Left forelimb (tissue), 1 donor: ENCODE measurements around the gene CENPP.
A peak's percentile ranks its signal among the peaks of the same experiment; 100 is the strongest.
"Not testable (repeated sequence)": the region's sequence is repeated elsewhere in the genome, so short reads cannot be mapped to it uniquely, and the experiment has no call there.

ENCODE experiments used
- DNase-seq: peaks from one replicate; pipeline ENCODE4 v3.0.0-alpha.2; 2018; ENCODE audit warnings: low spot score

Gene CENPP

DNA sequence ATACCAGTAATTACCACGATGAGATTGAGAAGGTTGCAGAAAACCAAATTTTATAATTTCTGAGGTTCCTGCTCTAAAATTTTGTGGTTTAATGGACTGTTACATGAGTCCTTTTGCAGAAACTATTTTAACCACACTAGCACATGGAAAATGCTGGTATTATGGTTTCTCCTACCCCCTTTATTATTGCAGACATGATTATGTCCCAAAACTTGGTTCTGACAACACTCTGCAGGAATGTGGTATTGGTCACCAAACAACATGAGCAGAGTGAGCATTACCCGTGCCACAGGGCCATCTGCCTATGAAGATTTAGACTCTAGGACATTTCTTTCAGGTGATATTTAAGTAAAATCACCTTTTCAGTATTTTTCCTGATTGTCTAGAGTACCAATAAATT, 212.8 kb downstream of the CENPP start:
- no peak for DNase-seq

DNA sequence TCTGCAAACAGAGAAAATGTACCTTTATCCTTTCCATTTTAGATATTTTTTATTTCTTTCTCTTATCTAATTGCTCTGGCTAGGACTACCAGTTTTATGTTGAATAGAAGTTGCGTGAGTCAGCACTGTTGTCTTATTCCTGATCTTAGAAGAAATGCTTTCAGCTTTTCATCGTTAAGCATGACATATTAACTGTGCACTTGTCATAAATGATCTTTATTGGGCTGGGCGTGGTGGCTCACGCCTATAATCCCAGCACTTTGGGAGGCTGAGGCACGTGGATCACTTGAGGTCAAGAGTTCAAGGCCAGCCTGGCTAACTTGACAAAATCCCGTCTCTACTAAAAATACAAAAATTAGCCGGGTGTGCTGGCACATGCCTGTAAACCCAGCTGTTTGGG, 218.2 kb downstream of the CENPP start:
- no peak for DNase-seq

DNA sequence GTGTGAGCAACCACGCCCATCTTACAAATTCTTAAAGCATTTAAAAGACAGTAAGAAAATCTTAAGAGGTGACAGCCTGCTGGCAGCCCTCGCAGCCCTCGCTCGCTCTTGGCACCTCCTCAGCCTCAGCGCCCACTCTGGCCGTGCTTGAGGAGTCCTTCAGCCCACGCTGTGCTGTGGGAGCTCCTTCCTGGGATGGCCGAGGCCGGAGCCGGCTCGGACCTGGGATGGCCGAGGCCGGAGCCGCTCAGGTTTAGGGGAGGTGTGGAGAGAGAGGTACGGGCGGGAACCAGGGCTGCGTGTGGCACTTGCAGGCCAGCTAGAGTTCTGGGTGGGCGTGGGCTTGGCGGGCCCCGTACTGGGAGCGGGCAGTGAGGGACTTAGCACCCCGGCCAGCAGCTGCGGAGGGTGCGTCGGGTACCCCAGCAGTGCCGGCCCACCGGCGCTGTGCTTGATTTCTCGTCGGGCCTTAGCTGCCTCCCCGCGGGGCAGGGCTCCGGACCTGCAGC, 219.3 kb downstream of the CENPP start:
- no peak for DNase-seq

DNA sequence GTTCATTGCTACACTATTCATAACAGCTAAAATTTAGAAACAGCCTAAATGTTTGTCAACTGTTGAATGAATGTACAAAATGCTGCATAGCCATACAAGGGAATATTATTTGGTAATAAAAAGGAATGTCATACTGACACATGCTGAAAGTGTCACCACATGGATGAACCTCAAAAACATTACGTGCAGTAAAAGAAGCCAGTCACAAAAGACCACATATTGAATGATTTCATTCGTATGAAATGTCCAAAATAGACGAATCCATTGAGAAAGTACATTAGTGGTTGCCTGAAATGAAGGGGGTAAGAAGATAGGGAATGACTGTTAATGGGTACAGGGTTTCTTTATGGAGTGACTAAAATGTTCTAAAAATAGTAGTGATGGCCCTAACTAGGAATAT, 221.6 kb downstream of the CENPP start:
- no peak for DNase-seq

DNA sequence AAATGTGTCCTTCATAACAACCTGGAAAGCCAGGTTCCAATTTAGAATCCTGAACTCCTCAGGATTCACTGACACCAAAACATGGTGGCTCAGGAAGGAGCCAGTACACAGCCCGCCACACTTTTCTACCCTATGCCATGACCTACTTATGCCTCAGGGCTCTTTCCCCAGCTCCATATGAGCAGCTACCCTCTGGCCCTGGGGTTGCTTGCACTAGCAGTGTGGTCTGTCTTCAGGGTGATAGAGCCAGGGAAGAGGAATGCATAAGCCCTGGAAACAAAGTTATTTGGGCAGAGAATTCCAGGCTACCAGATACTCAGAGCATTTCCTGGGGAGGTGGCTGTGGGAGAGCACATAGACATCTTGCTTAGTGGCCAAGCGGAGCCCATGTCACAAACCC, 225.0 kb downstream of the CENPP start:
- DNase-seq = no peak

DNA sequence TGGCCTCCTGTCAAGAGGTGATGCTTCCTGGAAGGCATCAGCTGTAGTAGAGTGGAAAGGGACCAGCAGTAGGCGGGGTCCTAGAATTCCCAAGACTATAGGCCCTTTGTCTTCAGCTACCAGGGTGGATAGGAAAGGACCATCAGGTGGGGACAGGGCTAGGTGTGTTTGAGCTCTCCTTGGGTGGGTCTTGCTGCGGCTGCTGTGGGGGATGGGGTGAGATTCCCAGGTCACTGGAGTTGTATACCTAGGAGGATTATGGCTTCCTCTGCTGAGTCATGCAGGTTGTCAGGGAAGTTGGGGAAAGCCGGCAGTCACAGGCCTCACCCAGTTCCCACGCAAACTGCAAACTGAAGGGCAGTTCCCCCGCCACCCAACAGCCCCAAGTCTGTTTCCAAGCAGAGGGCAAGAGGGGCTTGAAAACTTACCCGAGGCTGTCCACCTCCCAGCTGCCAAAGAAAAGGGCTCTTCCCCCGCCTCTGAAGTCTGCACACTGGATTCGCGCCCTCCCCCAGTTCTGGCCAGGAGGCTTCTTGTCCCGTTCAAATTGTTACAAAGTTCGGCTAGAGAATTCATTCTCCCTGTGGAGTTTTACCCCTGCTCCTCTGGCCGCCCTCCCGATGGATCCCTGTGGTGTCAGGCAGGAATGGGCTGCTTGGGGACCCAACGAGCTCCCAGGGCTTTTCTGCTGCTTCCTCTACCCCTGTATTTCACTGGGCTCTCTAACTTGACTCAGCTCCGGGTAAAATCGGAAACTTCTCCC, 233.0 kb downstream of the CENPP start:
- DNase-seq = no peak

DNA sequence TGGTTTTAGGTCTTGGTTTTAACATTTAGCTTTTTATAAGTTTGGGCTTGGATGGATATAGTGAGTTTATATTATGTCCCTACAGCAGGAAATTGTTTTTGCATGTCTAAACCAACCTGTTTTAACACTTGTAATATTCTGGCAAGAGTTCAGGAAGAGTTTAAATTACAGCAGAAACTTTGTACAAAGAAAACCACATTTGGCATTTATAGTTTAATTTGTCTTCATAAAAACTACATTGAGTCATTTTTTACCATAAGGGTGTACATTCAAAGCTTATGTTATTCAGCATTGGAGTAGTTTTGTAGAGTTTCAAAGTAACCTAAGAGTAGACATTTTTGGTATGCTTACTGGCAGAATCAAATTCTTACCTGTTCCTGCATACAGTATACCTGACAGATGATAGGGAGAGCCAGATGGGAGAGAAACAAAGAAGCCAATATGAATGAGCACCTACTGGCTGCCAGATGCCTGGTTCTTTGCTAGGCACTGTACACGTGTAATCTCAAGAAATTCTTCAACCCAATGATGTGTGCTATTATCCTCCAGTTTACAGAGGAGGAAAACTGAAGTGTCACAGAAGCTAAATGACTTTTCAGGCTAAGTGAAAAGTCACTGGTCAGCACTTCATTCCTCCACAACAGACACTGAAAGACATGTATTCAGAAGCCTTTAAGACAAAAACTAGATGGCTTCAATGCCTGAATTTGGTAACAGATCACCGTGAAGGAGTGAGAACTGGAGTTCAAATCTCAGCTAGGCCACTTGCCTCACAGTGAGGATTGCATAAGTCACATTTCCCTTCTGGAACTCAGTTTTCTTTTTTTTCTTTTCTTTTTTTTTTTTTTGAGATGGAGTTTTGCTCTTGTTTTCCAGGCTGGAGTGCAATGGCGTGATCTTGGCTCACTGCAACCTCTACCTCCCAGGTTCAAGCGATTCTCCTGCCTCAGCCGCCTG, 235.9 kb downstream of the CENPP start:
- no peak for DNase-seq

DNA sequence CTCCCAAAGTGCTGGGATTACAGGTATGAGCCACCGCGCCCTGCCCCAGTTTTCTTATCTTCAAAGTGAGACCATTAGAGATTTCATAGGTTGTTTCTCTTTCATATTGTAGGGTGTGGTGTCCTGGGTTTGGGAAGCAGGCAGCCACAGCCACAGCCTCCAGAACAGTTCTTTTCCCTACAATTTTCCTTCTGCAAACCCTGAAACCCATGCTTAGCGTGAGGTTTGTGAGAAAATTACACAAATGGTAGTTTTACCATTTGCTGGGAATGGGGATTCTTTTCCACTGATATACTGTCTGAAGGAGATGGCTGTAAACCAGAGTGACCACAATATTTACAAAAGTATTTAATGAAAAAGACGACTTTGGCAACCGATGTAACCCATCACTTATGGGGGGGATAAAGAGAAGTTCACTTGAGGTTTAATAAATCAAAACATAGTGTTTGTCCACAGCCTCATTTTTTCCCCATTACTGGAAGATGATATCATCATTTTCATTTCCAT, 236.8 kb downstream of the CENPP start:
- no peak for DNase-seq

DNA sequence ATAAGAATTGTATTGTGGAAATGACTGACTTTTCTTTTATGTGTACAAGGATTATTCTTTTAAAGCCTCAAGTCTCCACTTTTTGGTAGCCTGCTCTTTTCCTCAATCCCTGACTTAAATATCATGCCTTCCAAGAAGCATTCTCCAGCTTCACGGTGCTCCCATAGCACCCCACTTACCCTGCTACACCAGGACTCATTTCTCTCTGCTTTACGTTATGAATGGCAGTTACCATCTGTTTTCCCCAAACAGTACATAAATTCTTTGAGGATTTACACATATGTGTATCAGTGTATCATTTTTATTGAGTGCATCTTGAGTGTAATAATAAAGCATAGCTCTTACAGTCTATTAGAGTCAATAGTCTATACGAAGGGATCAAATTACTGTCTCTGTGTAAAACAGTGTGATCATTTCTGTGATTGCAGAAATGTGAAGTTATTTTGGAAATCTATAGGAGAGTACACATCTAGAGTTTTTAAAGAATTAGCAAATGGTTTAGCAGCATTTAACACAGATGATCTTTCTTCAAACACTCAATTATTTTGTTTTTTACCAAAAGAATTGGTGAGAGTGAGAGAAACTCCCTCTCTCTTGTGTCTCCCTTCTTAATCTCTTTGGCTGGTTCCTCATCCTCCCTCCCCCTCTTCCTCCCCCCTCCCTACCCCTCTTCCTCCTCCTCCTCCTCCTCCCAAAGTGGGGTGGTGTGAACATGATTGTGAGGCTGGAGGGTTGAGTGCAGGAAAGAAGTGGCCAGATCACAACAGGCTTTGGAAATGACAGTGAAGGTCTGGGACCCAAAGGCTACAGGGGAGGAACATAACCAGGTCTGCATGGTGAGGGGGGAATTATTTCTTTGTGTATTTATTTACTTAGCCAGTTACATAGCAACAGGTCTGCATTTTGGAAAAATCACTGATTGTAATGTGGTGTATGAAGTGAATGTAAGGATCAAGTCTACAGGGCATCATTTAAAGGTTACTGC, 237.7 kb downstream of the CENPP start:
- DNase-seq = no peak

DNA sequence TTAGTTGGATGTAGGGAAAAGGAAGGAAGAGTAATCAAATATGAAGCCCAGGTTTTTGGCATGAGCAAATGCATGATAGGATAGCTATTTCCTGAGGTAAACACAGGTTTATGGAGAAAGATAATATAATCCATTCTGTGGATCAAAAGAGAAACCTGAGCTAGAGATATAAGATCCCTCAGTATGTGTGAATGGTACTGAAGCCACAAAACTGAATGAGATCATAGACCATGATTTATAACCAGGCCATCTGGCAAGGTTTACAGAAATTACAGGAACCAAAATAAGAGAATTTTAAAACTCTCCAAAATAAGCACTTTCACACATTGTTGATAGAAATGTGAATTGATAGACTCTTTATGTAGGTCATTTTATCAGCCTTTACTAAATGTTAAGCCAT, 238.8 kb downstream of the CENPP start:
- no peak for DNase-seq

DNA sequence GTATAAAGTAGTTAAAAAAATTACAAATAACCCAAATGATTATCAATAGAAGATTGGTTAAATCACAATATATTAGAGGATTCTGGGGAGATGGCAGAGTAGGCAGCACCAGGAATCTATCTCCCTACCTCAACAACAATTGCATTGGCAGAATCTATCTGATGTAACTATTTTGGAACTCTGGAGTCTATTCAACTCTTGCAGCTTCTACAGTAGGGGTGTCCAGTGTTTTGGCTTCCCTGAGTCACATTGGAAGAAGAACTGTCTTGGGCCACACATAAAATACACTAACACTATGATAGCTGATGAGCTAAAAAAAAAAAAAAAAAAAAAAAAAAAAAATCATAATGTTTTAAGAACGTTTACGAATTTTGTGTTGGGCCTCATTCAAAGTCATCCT, 239.2 kb downstream of the CENPP start:
- no peak for DNase-seq

DNA sequence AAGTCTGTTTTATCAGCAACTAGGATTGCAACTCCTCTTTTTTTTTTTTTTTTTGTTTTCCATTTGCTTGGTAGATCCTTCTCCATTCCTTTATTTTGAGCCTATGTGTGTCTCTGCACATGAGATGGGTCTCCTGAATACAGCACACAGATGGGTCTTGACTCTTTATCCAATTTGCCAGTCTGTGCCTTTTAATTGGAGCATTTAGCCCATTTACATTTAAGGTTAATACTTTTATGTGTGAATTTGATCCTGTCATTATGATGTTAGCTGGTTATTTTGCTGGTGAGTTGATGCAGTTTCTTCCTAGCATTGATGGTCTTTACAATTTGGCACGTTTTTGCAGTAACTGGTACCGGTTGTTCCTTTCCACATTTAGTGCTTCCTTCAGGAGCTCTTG, 246.1 kb downstream of the CENPP start:
- DNase-seq = not testable (repeated sequence)

DNA sequence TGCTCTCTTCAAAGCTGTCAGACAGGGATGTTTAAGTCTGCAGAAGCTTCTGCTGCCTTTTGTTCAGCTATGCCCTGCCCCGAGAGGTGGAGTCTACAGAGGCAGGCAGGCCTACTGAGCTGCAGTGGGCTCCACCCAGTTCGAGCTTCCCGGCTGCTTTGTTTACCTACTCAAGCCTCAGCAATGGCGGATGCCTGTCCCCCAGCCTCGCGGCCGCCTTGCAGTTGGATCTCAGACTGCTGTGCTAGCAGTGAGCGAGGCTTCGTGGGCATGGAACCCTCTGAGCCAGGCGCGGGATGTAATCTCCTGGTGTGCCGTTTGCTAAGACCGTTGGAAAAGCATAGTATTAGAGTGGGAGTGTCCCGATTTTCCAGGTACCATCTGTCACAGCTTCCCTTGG, 247.9 kb downstream of the CENPP start:
- not testable (repeated sequence) for DNase-seq

DNA sequence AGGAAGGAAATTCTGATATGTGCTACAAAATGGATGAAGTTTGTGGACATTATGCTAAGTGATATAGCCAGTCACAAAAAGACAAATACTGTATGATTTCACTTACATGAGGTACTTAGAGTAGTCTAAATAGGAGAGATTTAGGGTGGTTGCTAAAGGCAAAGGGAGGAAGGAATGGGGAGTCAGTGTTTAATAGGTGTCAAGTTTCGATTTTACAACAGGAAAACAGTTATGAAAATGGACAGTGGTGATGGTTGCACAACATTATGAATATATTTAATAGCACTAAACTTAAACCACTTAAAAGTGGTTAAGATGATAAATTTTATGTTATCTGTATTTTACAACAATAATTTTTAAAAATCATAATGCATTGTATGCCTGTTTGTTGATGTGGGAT, 250.4 kb downstream of the CENPP start:
- no peak for DNase-seq

DNA sequence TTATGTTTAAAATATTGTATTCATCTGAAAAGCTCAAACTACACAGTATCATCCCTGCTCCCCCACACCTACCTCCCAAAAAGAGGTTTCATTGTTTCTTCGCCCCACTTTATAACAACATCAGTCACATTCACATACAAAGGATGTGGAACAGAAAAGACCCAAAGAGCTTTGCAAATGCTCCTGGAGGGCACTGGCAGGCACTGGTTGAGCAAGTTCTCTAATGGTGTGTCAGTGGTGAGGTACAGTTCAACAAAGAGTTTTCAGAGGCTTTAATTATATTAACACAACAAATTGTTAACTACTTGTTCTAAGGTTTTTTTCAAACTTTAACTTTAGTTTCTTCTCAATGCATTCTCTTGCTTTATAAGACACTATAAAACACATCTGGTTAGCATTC, 264.2 kb downstream of the CENPP start:
- DNase-seq = no peak

DNA sequence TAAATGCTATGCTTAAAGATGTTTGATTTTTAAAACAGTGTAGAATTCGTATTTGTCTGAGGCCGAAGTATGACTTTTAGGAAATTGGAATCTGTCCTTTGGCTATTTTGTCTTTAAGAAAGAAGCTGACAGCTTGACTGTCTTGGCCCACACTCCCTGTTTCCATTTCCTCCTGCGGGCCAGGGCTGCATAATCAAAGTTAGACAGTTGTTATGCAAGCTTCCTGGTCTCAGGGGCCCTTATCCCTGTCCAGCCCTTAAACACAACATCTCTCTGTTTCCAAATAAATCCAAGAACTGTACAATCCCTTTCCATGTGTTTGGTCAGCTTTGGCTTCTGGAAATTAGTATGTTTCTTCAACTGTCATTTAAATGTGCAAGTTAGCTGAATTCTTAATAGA, 264.6 kb downstream of the CENPP start:
- peak; percentile 80 for DNase-seq

DNA sequence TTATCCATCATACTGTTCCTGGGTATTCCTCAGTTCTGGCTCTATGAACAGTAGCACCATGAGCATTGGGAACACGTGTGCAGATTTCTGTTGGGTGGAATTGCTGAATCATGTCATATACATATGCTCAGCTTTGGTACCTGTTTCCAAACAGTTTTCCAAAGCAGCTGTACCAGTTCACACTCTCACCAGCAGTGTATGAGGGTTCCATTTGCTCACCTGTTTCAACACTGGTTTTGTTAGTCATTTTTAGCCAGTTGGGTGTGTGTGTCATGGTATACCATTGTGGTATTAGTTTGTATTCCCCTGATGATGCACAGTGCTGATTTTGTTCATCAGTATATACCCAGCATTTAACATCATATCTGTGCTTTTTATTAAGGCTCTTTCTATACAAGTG, 266.8 kb downstream of the CENPP start:
- DNase-seq = no peak

DNA sequence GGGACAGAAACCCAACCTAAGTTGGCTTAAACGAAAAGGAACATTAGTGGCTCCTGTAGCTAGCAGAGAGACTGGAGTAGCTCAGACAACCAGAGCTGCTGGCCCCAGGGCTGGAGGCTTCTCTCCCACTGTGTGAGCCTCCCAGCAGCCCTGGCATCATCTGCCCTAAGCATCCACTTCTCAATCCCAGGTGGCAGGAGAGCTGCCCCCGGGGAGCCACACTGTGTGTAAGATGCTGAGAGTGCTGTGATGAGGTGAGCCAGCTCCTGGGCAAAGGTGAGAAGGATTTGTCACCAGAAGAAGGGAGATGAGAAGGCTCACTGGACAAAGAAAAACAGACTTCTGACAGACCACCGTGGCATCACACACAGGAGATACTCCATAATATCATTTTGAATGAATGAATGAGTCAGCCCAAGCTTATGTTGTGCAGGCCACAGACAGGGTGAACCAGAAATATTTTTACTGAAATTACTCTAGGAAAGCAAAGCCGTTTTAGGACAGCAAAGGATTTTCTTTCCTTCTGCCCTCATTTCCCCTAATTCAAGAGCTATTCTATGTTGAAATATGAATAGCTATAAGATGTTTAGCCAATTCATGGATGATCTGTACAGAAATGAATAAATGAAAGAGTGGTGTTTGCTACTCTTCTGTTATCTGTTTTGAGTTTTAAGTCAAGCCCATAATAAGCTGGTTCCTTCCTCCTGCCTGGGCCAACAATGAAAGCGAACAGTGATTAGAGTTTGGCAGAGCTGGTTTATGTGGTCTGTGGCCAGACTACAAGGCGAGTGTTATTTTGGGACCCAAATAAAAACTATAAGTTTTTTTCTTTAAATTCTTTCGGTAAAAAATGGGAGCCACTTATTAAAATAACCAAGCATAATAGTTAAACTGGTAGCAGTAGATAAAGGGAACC, 267.5 kb downstream of the CENPP start:
- no peak for DNase-seq

DNA sequence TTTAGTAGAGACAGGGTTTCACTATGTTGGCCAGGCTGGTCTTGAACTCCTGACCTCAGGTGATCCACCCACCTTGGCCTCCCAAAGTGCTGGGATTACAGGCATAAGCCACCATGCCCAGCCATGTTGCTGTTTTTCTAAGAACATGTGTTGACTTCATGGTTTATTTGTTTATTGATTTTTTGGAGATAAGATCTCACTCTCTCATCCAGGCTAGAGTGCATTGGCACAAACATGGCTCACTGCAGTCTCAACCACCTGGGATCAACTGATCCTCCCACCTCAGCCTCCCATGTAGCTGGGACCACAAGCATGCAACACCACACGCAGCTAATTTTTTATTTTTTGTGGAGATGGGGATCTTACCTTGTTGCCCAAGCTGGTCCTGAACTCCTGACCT, 269.3 kb downstream of the CENPP start:
- DNase-seq = not testable (repeated sequence)

DNA sequence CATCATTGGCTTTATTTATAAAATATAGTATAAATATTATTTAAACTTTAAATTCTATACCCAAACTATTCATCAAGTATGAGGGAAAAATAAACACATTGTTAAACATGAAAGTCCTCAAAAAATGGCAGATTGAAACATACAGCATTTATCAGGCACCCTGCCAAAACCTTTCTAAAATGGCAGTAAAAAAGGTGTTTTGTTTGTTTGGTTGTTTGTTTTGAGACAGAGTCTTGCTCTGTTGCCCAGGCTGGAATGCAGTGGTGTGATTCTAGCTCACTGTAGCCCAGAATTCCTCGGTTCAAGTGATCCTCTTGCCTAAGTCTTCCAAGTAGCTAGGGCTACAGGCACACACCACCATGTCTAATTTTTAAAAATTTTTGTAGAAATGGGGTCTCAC, 270.2 kb downstream of the CENPP start:
- DNase-seq = no peak

DNA sequence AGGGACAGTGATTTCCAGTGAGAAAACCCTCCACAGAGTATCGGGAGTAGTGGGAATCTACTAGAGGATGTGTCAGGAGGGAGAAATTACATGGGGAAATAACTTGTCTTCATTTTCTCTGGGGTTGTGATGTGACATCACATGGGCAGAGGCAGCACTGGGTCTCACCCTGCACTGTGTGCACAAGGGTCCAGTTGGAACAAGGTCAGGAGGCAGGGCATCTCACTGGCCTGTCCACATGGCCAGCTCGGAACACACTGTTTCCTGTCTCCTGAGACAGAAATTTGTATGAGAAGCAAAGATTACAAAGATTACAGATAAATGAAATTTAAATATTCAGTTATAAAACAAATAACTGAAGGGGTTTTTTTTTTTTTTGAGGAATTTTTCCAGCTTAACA, 272.6 kb downstream of the CENPP start:
- no peak for DNase-seq
